BJ (cell line): Measurements from ENCODE around the gene RABEP2. TPM values are rescaled to one million over a fixed set of nuclear protein-coding genes. Genes with fewer than 3 reads are reported as not detected.
"Not testable (repeated sequence)": the region's sequence is repeated elsewhere in the genome, so short reads cannot be mapped to it uniquely, and the experiment has no call there.

Experiments used
- CTCF ChIA-PET: fragments of 350-600 bp; formaldehyde crosslinking; extraction: SDS; loops from one replicate; lab custom pipeline; 2021; ENCODE audit warnings: antibody characterized with exemption, inconsistent platforms; lab: Yijun Ruan, JAX
- POLR2A ChIA-PET: fragments of 300-600 bp; sonication (Branson Sonifier 250); formaldehyde crosslinking; extraction: SDS; loops from one replicate; lab custom pipeline; 2021; ENCODE audit warnings: antibody characterized with exemption; lab: Charles Lee
- DNase-seq: peaks from one replicate; pipeline ENCODE4 v3.0.0-alpha.2; 2011; ENCODE audit warnings: low read depth
- H3K27me3 ChIP-seq: 2 replicates; pipeline ENCODE4 v1.6.0; 2011; ENCODE audit warnings: low read length; ENCODE audit not compliant: control insufficient read depth, insufficient read depth
- H3K36me3 ChIP-seq: 2 replicates; pipeline ENCODE4 v1.5.1; 2011; ENCODE audit warnings: low read length; ENCODE audit not compliant: control insufficient read depth, insufficient read depth
- H3K4me3 ChIP-seq: 2 replicates; pipeline ENCODE4 v1.5.1; 2011; ENCODE audit warnings: low read depth, mild to moderate bottlenecking, control low read depth, low read length
- polyA plus RNA-seq: library from polyadenylated mRNA; depleted of rRNA; stranded (reverse); fragments of >200 nt; gene quantifications from 2 replicates; pipeline ENCODE4 v1.2.3, GENCODE V29; 2011
- TF ChIP-seq, protein P1 (sequence below): IDR thresholded peaks from 2 replicates; pipeline ENCODE4 v1.5.1; 2011; ENCODE audit warnings: low read depth, mild to moderate bottlenecking, control low read depth, inconsistent platforms, low read length, moderate library complexity; ENCODE audit not compliant: insufficient read depth

RABEP2 gene
- polyA plus RNA-seq, 1 experiment: 20.4 TPM

DNA sequence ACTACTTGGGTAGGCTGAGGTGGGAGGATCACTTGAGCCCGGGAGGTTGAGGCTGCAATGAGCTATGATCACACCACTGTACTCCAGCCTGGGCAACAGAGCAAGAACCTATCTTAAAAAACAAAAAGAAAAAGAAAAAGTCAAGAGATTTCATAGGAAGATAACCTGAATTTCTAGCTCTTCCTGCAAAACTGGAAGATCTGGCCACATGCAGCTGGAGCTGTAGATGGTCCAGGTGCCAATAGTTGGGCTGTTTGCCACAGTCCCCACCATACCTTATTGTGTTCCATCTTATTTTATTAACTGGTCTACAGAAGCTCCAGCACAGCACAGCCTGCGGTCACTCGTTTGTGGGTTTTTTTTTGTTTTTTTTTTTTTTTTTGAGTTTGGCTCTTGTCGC lies 31.7 kb downstream of the RABEP2 start:
- no peaks in the 10 kb centered on the region for H3K36me3 ChIP-seq
- H3K27me3 ChIP-seq: no peaks in the 10 kb centered on the region
- CTCF ChIA-PET: no interaction called here
- POLR2A ChIA-PET: no interaction called here
- no peak overlapping the region for H3K4me3 ChIP-seq
- no peak for DNase-seq
- TF ChIP-seq, protein P1, sequence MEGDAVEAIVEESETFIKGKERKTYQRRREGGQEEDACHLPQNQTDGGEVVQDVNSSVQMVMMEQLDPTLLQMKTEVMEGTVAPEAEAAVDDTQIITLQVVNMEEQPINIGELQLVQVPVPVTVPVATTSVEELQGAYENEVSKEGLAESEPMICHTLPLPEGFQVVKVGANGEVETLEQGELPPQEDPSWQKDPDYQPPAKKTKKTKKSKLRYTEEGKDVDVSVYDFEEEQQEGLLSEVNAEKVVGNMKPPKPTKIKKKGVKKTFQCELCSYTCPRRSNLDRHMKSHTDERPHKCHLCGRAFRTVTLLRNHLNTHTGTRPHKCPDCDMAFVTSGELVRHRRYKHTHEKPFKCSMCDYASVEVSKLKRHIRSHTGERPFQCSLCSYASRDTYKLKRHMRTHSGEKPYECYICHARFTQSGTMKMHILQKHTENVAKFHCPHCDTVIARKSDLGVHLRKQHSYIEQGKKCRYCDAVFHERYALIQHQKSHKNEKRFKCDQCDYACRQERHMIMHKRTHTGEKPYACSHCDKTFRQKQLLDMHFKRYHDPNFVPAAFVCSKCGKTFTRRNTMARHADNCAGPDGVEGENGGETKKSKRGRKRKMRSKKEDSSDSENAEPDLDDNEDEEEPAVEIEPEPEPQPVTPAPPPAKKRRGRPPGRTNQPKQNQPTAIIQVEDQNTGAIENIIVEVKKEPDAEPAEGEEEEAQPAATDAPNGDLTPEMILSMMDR: no peak

DNA sequence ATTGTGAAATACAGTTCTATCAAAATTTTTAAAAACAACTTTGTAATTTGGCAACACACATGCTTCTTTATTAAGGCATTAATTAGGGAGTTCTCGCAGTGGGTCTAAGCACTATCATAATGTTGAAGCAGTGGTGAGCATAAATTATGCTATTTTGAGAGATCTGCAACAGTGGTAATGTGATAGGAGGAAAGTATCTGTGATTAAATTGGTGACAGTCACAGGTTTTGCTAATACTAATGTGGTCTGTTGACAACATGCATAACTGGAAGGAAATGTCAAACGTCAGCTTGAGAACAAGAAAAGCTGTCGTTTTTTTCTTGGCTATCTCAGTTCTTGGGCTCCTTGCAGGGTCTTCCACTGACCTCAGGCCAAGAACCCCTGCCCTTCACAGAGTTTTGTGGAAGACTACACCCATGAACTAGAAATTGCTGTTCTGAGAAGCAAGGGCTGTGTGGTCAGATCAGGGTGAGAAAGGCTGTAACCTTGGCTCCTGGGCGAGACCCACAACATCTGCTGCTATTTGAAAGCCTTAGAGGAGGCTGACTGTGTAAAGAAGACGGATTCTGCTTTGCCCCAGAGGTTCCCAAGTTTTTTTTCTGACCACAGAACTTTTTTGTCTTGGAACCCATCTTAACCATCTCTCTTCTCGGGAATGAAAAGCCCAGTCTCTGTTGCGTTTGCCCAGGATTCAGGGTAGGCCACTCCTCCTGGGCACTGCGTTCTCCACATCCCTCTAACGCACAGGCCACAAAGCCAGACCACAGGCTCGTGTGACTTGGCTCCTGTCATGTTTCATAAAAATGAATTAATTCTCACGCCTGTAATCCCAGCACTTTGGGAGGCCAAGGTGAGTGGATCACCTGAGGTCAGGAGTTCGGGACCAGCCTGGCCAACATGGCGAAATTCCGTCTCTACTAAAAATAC lies 32.8 kb downstream of the RABEP2 start:
- DNase-seq: no peak
- Histone ChIP-seq H3K27me3 (no peaks in the 10 kb centered on the region), H3K36me3 (no peaks in the 10 kb centered on the region), H3K4me3 (no peak overlapping the region)
- ChIA-PET POLR2A (no interaction called here), CTCF (no interaction called here)
- TF ChIP-seq, protein P1: no peak

DNA sequence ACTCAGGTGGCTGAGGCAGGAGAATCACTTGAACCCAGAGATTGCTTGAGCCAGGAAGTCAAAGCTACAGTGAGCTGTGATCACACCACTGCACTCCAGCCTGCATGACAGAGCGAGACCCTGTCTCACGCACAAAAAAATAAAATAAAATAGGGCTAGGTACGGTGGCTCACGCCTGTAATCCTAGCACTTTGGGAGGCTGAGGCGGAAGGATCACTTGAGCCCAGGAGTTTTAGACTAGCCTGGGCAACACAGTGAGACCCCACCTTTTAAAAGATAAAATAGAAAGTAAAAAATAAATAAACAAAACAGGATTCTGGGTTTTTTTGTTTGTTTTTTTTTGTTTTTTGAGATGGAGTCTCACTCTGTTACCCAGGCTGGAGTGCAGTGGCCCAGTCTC lies 34.7 kb downstream of the RABEP2 start:
- DNase-seq, H3K36me3 ChIP-seq, H3K27me3 ChIP-seq, POLR2A ChIA-PET, H3K4me3 ChIP-seq: not testable (repeated sequence)
- CTCF ChIA-PET: interaction anchor here (0.6 kb wide), 1 partner anchor 28 kb away, joined by 5 read pairs; no protein-coding TSS in a partner anchor

DNA sequence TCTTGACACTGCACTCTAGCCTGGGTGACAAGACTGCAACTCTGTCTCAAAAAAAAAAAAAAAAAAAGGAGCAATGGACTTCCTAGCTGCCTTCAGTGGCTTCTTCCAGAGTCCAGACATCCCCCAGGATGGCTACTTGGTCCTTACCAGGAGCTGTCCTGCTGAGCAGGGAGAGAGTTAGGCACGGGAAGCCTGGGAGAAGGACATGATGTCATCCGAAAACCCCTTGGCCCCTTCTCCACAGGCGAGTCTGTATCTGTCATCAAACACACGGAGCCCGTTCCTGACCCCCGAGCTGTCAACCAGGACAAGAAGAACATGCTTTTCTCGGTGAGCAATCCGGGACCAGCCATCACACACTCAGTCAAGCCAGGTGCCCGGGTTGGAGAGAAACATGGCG lies 38.1 kb downstream of the RABEP2 start:
- TF ChIP-seq, protein P1: no peak
- Histone ChIP-seq H3K36me3 (no peaks in the 10 kb centered on the region), H3K27me3 (no peaks in the 10 kb centered on the region), H3K4me3 (no peak overlapping the region)
- POLR2A ChIA-PET: no interaction called here
- no peak for DNase-seq
- CTCF ChIA-PET: interaction anchor here (1.1 kb wide), 1 partner anchor 13 kb away, joined by 3 read pairs; no protein-coding TSS in a partner anchor

DNA sequence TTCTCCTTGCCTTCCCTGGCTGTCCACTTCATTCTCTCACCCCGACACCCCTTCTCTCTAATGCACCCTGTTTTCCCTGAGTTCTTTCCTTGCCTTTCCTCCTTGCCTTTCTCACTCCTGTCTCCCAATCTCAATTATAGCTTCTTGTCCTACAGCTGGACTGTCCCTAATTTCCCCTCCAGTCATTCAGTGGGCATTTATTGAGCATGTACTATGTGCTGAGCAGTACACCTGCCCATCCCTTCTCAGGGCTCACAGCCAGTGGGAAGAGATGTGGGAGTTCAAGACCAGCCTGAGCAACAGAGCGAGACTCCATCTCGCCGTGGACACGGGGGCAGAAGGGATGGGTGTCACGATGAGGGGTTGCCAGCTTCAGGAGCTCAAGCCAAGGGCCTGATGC lies 41.0 kb downstream of the RABEP2 start:
- no peaks in the 10 kb centered on the region for H3K27me3 ChIP-seq
- no peaks in the 10 kb centered on the region for H3K36me3 ChIP-seq
- ChIA-PET POLR2A (no interaction called here), CTCF (interaction anchor here (1.0 kb wide), 1 partner anchor 12 kb away, joined by 4 read pairs; no protein-coding TSS in a partner anchor)
- no peak overlapping the region for H3K4me3 ChIP-seq
- no peak for DNase-seq
- TF ChIP-seq, protein P1: no peak
